ENCODE results near the gene DHRSX.
A peak's percentile ranks its signal among the peaks of the same experiment; 100 is the strongest.
"Not testable (repeated sequence)": the region's sequence is repeated elsewhere in the genome, so short reads cannot be mapped to it uniquely, and the experiment has no call there.

The DHRSX gene

DNA sequence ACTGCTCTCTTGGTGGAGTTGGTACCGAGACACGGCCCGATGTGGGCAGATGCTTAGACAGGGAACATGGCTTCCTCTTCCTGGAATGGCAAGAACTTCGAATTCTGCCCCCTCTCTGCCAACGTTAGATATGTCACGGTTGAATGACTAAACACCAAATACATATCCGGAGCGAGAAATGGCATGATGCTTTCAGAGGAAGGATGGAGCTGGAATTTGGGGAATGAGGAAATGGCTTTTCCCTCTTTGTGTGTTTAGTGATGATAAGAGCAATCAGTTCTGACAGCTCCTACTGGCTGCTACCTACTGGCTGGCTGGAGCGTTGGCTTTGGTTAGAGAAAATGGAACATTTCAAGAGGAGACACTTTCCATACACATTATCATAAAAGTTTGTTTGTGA is 140.0 kb downstream of the DHRSX start:
- DNase-seq (ENCODE audit: low spot score) (no peak), FAIRE-seq (no peak)

DNA sequence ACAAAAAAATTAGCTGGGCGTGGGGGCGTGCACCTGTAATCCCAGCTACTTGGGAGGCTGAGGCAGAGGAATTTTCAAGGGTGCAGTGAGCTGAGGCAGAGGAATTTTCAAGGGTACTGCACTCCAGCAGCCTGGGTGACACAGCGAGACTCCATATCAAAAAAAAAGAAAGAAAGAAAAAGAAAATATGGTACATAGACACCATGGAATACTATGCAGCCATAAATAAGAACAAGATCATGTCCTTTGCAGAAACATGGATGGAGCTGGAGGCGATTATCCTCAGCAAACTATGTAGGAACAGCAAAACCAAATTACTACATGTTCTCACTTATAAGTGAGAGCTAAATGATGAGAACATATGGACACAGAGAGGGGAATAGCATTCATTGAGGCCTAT is 141.3 kb downstream of the DHRSX start:
- DNase-seq (ENCODE audit: low spot score); FAIRE-seq: not testable (repeated sequence)

DNA sequence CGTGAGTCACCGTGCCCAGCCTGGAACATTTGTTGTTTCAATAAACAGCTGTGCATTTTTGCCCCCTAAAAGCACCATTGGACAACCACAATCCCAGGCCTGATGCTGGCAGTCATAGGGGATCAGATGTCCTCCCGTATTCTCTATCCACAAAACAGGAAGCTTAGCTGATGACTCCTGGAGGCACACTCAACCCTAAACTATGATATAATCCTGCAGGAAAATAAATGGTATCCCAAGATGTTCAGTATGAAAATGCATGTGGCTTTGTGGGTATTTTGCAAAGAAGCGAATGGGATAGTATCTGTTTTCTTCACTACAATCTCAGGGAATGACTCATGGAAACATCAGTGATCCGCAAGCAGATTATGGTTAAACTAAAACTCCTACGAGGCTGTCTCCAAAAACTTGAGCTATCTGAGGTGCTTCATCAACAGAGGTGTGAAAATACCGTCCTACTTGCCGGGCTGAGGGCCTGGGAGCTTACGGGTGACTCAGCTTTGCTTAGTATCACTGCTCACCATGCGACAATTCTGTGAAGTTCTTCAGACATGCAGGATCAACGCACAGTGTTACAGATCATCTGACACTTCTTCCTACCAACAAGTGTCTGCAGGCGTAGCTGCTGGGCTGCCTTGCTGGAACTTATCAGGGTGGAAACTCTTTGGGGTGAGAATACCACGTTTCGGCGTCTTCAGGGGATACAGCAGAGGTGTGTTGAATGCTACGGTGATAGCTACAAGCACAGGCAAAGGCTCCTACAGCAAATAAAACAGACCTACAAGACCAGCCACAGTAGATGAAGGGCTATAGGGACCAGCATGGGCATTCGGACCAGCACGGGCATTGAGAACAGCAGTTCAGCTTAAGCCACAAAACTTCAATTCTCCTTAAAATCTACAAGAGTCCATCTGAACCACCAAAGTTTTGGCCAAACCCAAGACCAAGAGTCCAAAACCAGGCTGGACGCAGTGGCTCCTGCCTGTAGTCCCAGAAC is 148.5 kb downstream of the DHRSX start:
- FAIRE-seq (peak; percentile 96), DNase-seq (ENCODE audit: low spot score) (peak; percentile 98)

DNA sequence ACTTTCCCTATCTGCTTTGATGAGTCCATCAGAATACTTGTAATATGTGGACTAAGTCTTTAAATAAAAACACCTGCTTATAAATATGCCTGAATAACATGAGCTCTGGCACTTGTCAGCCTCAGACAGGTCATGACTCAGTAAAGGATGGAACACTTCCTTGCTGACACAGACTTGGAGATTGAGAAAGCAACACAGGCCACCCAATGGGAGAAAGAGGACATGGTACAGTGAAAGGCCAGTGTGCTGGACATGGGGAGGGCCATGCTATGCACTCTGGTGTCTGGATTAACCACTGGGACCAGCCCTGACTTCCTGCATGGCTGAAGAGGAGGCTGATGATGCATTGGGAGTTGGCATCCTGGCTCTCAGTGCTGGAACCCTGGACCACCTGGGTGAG is 149.5 kb downstream of the DHRSX start:
- peak; percentile 78 for DNase-seq (ENCODE audit: low spot score)
- FAIRE-seq, result peak; percentile 16

DNA sequence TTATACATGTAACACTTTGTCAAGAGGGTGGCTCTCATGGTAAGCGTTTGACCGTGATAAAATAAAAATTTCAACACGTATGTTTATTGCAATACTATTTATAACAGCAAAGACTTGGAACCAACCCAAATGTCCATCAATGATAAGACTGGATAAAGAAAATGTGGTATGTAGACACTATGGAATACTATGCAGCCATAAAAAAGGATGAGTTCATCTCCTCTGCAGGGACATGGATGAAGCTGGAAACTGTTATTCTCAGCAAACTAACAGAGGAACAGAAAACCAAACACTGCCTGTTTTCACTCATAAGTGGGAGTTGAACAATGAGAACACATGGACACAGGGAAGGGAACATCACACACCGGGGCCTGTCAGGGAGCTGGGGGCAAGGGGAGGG is 150.1 kb downstream of the DHRSX start:
- FAIRE-seq; DNase-seq (ENCODE audit: low spot score): not testable (repeated sequence)

DNA sequence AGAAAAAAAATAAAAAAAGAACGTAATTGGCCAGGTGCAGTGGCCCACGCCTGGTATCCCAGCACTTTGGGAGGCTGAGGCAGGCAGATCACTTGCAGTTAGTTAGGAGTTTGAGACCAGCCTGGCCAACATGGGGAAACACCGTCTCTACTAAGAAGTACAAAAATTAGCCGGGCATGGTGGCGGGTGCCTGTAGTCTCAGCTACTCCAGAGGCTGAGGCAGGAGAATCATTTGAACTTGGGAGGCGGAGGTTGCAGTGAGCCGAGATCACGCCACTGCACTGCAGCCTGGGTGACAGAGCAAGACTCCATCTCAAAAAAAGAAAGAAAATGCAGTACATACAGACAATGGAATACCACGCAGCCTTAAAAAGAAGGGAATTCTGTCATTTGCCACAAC is 150.7 kb downstream of the DHRSX start:
- not testable (repeated sequence) for DNase-seq (ENCODE audit: low spot score); FAIRE-seq

DNA sequence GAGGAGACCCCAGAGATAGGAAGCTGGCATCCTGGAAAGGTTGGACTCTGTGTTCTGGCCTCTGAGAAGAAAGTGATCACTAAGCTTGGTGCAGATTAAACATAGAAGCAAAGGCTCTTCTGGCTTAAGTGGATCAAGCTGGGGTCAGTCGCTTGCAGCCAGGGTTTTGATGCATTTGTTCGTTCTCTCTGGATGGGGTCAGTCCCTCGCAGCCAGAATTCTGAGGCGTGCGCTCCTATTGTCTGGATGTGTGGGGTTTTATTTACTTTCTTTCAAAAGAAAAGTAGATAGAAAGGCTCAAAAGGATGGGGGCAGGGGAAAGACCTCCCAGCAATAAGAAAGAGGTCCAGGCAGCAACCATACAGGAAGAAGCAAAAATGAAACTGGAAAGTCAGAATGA is 152.6 kb downstream of the DHRSX start:
- DNase-seq (ENCODE audit: low spot score) (no peak), FAIRE-seq (no peak)

DNA sequence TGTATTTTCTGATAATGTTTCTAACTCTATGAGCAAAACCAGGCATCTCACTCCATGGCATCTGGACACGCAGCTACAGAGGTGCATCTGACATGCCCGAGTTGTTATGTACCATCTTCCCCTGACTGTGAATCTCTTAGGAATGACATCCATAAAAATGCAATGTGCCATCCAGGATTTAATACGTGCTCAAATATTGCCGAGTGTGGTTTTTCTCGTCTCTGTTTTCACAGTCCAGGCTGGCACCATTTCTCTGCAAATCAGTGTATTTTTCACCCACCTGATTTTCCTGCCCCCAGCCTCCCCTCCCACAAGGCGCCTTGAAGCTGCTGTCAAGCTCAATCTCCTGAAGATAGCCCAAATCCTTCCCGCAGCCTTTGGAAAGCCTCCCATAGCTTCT is 154.6 kb downstream of the DHRSX start:
- DNase-seq (ENCODE audit: low spot score) (no peak), FAIRE-seq (no peak)

DNA sequence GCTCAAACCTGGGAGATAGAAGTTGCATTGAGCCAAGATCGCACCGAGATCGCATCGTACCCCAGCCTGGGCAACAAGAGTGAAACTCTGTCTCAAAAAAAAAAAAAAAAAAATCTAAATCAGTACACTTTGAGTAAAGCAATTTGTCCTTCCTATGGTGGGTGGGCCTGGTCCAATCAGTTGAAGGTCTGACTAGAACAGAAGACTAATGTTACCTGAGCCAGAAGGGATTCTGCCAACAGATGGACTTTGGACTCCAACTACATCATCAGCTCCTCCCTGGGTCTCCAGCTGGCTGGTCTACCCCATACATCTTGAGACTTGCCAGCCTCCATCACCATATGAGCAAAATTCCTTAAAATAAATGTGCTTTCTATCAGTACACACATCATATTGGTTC is 155.2 kb downstream of the DHRSX start:
- FAIRE-seq, result no peak
- no peak for DNase-seq (ENCODE audit: low spot score)

DNA sequence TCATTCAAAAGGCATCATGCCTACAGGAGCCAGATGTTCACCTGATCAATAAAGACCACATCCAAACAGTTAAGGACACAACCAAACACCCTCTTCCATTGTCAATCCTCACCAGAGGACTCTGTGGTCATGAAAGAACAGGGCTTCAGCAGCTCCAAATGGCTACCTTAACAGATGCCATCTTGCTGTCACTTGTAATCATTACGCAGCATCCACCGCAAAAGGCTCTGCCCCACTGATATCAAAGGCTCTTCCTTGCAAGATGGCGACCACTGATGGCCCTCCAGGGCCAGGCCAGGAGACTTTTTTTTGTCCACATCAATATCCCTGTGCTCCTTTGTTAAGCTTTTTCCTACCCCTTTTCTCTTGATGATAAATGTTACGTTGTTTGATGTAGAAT is 157.4 kb downstream of the DHRSX start:
- no peak for FAIRE-seq
- DNase-seq (ENCODE audit: low spot score), result no peak

DNA sequence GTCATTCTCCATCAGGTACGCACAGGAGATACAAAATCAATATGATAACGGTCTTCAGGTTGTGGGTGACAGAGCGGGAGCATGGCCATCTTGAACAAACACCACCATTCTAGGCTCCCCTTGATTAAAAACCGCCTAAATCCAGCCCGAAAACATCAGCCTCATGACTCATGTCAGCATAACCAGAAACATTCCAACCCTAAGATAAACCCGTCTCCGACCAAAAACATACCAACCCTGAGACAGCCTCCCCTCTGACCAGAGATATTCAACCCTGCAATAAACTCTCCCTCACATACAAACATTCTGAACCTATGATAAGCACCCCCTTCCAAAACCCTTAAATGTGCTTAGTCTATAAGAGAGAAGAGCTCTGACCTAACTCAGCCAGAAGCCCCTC is 157.9 kb downstream of the DHRSX start:
- DNase-seq (ENCODE audit: low spot score) (no peak), FAIRE-seq (no peak)

DNA sequence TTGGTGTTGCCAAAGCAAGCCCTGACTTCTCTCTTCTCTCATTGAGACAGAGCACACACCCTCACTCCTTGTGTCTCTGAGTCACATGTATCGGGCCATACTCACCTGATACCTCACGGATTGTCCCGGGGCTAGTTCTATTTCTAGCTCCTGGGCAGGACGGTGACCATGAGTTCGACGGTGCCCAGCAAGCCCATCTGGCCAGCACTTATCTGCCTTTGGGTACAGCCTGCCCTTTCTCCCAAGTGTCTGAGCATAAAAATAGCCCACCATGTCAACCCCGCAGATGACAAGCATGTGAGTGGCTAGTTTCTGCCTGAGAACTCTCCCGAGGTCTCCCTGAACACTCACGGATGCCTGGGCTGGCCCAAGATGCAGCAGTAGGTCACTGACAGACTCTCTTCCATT is 158.5 kb downstream of the DHRSX start:
- no peak for FAIRE-seq
- DNase-seq (ENCODE audit: low spot score), result no peak

DNA sequence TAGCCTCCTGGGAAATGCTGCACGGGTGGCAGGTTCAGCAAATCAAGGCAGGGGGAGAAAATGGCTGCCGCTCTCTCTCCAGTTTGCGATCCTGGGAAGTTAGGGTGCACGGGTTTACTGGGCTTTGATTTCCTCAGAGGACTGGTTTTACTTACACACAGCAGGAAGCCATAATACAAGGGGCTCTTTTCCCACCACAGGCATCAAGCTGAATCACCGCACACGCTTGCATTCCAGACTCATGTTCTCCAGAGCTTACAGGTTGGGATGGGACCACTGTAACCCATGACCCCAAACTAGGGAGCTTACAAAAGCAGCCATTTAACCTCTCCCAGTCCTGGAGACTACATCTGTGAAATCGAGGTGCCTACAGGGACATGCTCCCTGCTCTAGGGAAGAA is 159.8 kb downstream of the DHRSX start:
- DNase-seq (ENCODE audit: low spot score) (no peak), FAIRE-seq (no peak)

DNA sequence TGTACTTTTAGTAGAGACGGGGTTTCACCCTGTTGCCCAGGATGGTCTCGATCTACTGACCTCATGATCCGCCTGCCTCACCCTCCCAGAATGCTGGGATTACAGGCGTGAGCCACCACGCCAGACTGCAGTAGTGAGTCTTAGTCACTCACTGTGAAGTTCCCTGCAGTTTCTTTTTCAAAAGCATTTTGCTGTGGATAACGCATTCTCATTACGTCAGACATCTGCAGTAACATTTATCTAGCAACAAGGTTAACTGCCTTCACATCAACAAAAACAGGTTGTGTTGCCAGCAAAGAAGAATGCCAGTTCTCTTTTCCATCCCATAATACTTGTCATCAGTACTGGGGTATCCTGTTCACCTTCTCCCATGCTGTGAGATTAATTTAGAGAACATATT is 164.6 kb downstream of the DHRSX start:
- DNase-seq (ENCODE audit: low spot score), result no peak
- no peak for FAIRE-seq

DNA sequence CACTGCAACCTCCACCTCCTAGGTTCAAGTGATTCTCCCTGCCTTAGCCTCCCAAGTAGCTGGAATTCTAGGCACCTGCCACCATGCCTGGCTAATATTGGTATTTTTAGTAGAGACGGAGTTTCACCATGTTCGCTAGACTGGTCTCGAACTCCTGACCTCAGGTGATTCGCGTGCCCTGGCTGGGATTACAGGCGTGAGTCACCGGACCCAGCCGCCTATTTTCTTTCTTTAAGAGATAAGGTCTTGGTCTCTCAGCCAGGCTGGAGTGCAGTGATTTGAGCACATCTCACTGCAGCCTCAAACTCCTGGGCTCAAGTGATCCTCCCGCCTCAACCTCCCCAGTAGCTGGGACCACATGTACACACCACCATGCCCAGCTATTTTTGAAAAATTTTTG is 166.5 kb downstream of the DHRSX start:
- DNase-seq (ENCODE audit: low spot score), result peak; percentile 19
- FAIRE-seq, result no peak

DNA sequence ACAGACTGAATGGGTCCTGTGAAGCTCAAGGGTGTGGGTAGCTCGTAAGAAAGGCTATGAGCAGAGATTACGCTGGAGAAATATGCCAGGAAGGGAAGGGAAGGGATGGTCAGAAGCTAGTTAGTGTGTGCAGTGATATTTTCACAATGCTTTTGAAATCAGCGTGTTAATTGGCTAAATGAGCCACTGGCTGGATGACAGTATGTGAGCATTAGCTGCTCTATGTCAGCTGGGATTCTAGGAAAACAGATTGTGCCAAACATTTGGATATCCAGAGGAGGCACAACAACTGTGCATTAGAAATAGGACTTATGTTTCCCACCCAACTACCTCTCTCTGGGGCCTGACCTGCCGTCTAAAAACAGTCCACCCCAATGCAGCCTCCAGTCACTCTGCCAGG is 168.5 kb downstream of the DHRSX start:
- FAIRE-seq, result no peak
- no peak for DNase-seq (ENCODE audit: low spot score)

DNA sequence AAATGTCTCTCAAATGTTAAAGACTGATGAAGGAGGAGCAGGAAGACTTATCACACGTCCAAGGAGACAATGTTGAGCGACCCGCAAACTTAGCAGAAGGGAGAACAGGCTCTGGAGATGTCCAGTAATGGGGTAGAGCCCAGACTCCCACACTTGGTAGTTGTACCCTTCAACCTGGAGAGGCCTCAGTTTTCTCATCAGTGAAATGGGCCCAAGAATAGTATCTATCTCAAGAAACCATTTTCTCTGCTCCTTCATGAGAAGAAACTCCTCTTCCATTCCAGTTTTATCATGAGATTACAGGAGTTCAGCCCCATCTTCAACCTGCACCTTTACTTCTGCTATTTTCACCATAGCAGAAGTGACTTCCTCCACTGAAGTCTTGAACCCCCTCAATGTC is 169.9 kb downstream of the DHRSX start:
- no peak for FAIRE-seq
- no peak for DNase-seq (ENCODE audit: low spot score)

DNA sequence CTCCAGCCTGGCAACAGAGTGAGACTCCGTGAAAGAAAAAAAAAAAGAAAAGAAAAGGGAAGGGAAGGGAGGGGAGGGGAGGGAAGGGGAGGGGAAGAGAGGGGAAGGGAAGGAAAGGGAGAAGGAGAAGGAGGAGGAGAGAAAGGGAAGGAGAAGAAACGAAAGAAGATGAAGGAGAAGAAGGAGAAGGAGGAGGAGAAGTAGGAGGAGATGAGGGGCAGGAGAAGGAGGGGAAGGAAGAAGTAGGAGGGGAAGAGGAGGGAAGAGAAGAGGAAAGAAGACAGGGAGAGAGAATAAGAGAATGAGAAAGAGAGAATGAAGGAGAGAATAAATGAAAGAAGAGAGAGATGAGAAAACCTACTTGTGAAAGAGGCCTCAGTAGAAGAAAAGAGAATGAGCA is 170.3 kb downstream of the DHRSX start:
- DNase-seq (ENCODE audit: low spot score) (no peak), FAIRE-seq (no peak)

DNA sequence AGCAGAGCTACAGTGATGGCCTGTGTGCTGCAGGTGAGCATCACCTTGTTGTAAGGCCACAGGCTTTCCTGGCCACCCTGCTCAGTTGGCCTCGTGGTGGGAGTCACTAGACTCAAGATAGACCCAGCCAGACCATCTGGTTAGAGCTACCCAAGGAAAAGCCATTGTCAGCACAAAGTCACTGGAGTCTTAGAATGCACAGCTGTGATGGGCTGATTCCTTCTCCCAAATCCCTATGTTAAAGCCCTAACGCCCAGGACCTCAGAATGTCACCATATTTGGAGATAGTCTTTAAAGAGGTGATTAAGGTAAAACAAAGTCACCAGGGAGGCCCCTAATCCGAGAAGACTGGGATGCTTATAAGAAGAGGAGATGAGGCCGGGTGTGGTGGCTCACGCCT is 173.4 kb downstream of the DHRSX start:
- FAIRE-seq, result no peak
- DNase-seq (ENCODE audit: low spot score), result no peak

DNA sequence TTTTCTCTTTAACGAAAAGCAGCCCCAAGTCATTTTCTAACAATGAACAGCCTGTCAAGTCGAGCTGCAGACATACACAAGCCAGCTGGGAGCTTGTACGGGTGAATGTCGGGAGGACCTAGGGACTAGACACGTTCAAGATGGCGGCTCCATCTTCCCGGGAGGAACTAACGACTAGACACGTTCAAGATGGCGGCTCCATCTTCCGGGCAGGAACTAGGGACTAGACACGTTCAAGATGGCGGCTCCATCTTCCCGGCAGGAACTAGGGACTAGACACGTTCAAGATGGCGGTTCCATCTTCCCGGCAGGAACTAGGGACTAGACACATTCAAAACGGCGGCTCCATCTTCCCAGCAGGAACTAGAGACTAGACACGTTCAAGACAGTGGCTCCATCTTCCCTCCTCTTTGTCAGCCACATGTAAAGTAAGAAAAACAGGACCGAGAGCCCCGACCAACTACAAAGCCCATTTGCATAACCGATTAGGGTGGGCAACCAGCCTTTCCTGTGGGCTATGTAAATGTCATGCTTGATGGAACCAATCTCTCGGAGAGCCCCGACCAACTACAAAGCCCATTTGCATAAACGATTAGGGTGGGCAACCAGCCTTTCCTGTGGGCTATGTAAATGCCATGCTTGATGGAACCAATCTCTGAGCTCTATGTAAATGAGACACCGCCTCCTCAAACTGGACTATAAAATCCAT is 175.5 kb downstream of the DHRSX start:
- DNase-seq (ENCODE audit: low spot score) (no peak), FAIRE-seq (no peak)

DNA sequence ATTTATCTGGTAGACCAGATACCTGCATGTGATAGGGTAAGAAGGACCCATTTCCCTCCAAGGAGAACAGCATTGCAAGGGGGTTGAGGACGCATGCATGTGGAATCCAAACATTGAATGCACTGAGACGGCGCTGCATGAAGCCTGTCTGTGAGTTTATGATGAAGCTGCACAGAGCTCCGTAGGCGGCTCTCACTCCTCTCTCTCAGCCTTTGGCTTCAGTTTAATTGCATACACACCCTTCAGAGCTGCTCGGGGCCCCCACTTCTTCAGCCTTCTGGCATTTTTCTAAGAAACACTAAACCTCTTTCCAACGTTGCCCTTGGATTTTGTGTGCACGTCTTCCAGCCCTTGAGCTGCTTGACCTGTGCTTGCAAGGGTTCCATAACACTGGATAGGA is 176.6 kb downstream of the DHRSX start:
- DNase-seq (ENCODE audit: low spot score), result no peak
- FAIRE-seq, result no peak

DNA sequence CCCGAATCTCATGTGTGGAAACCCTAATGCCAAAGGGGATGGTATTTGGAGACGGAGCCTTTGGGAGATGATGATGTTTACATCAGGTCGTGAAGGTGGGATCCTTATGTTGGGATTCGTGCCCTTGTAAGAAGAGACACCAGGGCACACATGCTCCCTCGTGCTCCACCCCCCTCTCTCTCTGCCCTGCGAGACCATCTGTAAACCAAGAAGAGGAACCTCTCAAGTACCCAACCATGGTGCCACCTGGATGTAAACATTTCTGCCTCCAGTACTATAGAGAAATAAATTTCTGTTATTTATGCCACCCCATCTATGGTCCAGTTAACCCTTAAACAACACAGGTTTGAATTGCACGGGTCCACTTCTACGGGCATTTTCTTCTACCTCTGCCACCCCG is 179.4 kb downstream of the DHRSX start:
- FAIRE-seq, result no peak
- no peak for DNase-seq (ENCODE audit: low spot score)

All from RCC 7860 (cell line).